Fibroblast of mammary gland (primary cell): Measurements from ENCODE around the gene PLXNA4.

Source experiments
- DNase-seq: peaks from one replicate; pipeline ENCODE4 v3.0.0-alpha.2; 2010; ENCODE audit warnings: low read depth
- H3K4me3 ChIP-seq: 2 replicates; pipeline ENCODE4 v1.5.1; 2011; ENCODE audit warnings: low read depth, mild to moderate bottlenecking, low read length, moderate library complexity; ENCODE audit not compliant: control insufficient read depth
- CTCF ChIP-seq: conservative IDR thresholded peaks from 2 replicates; pipeline ENCODE4 v1.5.1; 2011; ENCODE audit warnings: low read depth, low read length, inconsistent platforms; ENCODE audit not compliant: control insufficient read depth, insufficient read depth

Gene PLXNA4

GRCh38 chr7:132544999-132545398 is 31.3 kb downstream of the PLXNA4 start:
- no peak for TF ChIP-seq CTCF
- DNase-seq = no peak
- H3K4me3 ChIP-seq = no peak overlapping the region

DNA sequence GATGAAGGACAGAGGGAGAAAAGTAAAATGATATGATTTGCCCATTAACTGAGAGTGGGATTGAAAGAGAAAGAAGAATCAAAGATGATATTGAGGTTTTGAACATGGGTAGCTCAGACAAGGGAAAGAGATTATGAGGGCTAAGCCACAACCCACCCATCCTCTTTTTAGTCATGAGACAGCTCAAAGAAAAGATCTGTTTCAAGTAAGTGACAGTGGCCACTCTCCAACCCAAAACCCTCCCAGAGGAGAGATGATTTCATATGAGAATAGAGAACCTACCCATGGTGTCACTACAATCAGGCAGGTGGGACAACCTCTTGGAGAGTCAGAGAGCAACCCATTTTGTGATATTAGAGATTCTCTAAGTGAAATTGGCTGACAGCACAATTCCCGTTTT is 32.2 kb downstream of the PLXNA4 start:
- no peak overlapping the region for H3K4me3 ChIP-seq
- no peak for TF ChIP-seq CTCF
- DNase-seq = no peak

GRCh38 chr7:132542895-132543294 is 33.4 kb downstream of the PLXNA4 start:
- DNase-seq = no peak
- no peak for TF ChIP-seq CTCF
- no peak overlapping the region for H3K4me3 ChIP-seq

DNA sequence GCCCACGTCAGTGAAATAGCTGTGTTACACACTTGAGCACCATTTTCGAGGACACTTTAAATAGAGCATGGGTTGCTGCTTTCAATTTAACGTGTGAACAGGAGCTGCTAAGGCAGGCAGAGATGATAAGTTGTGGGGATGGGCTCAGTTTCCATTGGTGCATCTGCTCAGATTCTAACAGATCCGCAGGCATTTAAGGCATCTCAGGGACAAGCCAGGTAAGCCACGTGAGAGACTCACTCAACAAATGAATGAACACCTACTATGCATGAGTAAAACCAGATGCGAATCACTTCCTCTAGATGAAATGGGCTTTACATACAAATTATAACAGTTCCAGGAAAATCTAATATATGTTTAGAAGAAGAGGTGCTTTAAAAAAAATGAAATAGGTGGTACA is 34.6 kb downstream of the PLXNA4 start:
- no peak for TF ChIP-seq CTCF
- no peak overlapping the region for H3K4me3 ChIP-seq
- DNase-seq = no peak

DNA sequence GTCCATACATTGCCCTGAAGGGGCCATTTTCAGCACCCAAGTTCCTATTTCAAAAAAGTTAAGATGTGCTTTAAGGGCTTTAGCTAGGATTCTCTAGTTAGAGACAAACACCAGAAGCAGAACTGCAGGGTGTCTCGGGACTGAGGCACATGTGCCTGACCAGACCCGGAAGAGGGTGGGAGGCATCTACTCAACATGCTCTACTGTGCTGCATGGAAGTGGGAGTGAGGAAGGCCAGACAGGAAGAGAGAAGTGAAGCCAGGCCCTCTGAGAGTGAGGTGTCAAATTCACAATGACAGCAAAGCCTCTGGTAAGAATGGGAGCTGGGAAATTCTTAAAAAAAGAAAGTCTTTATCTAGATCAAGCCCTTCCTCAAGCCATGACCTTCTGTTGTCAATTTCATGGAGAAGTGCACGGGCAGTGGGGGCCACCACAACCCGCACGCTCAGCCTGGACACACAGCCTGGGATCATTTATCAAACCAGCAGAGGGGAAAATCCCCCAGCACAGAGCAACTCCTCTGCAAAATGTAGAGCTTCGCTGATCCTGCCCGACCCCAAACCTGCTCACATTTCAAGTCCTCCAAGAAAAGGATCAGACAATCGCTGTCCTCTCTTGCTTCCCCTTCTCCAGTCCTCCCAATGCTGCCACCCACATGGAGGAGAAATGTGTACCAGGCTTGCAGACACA is 38.7 kb downstream of the PLXNA4 start:
- no peak for TF ChIP-seq CTCF
- no peak for DNase-seq
- H3K4me3 ChIP-seq = no peak overlapping the region

DNA sequence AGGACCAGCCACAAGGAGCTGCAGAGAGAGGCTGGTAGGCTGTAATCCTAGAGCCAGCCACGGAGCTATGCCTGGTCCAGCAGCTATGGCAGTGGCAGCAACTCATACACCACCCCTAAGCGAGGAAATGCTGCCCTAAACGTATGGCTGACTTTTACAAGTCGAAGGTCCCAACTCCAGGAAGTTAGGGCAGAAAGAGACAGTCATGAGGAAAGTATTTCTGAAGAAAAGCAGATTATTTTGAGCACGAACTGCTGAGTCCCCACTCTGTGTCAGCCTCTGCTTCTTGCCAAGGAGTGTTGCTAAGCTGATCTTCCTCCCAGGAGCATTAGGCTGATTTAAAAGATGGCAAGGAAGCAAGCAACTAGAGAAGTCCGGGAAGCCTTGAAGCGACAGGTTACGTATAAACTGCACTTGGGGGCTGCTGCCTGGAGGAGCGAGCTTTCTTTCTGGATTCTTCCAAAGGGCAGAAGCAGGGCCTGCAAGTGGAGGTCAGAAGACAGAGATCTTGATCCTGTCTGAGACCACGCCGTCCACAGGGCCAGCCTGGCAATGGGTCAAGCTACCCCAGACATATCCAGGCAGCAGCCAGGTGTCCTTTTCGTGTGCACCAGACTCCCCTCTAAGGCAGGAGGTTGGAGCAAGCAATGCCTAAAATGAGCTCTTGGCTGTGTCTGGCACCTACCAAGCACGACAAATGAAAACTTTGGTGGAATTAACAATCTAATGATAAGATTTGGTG is 39.4 kb downstream of the PLXNA4 start:
- no peak for TF ChIP-seq CTCF
- H3K4me3 ChIP-seq = no peak overlapping the region
- peak; percentile 44 for DNase-seq
